Measurements from ENCODE around the gene MLKL.

Gene MLKL

DNA sequence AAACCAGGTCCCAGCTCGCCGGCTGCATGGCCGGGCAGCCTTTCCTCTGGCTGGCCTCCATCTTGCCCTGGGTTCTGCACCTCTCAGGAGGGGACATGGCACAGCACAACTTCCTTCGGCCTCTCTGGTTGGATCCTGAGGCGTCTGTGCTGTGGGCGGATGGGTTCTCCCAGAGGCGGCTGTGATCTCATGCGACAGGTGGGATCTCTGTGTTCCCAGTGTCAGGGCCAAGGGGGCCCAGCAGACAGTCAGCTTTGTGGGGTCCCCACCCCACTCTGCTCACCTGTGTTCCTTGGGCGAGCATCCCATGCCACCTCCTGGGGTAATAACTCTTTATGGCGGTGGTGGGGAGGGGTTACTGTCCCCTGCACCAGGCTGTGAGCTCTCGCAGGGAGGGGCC lies 38.2 kb upstream of the MLKL start:
- DNase-seq (ENCODE audit: low read depth): no peak
- H3K4me3 ChIP-seq (ENCODE audit: low read depth, low read length): no peak overlapping the region
- TF ChIP-seq, protein P1, sequence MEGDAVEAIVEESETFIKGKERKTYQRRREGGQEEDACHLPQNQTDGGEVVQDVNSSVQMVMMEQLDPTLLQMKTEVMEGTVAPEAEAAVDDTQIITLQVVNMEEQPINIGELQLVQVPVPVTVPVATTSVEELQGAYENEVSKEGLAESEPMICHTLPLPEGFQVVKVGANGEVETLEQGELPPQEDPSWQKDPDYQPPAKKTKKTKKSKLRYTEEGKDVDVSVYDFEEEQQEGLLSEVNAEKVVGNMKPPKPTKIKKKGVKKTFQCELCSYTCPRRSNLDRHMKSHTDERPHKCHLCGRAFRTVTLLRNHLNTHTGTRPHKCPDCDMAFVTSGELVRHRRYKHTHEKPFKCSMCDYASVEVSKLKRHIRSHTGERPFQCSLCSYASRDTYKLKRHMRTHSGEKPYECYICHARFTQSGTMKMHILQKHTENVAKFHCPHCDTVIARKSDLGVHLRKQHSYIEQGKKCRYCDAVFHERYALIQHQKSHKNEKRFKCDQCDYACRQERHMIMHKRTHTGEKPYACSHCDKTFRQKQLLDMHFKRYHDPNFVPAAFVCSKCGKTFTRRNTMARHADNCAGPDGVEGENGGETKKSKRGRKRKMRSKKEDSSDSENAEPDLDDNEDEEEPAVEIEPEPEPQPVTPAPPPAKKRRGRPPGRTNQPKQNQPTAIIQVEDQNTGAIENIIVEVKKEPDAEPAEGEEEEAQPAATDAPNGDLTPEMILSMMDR (IDR thresholded peaks at IDR 0.05; ENCODE audit: low read depth, low read length, missing control alignments): no peak
- in situ Hi-C loops (cut with HindIII; ENCODE audit: low sequenced_read_pairs): no loop called here

DNA sequence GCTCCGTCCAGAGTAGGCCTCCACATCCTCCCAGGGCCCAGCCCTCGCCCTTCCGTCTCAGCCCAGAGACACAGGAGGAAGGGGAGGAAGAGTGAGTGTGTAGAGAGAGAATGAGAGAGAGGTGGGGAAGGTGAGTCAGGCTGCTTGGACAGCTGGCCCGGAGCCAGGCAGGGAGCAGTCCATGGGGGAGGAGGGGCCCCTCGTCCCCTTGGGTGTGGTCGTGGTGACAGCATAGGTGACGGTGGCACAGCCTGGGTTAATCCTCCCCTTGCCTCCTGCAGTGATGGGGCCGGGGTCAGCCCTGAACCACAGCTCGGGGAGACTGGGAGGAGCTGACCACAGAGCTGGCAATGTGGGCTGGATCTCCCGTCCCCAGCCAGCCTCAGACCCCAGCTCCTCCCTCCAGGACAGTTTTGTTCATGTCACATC lies 37.5 kb upstream of the MLKL start:
- in situ Hi-C loops (cut with HindIII; ENCODE audit: low sequenced_read_pairs): no loop called here
- no peak overlapping the region for H3K4me3 ChIP-seq (ENCODE audit: low read depth, low read length)
- DNase-seq (ENCODE audit: low read depth): no peak
- TF ChIP-seq, protein P1 (IDR thresholded peaks at IDR 0.05; ENCODE audit: low read depth, low read length, missing control alignments): no peak

DNA sequence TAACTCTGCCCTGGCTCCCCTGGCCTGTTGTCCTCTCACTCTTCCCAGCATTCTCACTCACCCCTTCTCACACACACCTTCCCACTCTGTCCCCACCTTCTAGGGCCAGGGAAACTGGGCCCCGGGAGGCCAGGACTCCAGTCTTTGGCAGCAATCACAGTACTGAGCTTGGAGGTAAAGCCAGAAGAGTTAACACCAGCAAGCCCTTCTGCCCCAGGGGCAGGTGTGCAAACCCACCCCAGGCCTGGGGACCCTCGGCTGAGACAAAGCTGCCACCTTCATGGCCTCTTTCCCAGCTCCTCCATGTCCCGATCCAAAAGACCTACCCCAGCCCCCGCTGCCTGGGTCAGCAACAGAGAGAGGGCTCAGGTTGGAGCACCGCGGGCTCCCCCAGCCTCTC lies 36.9 kb upstream of the MLKL start:
- no peak overlapping the region for H3K4me3 ChIP-seq (ENCODE audit: low read depth, low read length)
- in situ Hi-C loops (cut with HindIII; ENCODE audit: low sequenced_read_pairs): no loop called here
- TF ChIP-seq, protein P1 (IDR thresholded peaks at IDR 0.05; ENCODE audit: low read depth, low read length, missing control alignments): no peak
- no peak for DNase-seq (ENCODE audit: low read depth)

DNA sequence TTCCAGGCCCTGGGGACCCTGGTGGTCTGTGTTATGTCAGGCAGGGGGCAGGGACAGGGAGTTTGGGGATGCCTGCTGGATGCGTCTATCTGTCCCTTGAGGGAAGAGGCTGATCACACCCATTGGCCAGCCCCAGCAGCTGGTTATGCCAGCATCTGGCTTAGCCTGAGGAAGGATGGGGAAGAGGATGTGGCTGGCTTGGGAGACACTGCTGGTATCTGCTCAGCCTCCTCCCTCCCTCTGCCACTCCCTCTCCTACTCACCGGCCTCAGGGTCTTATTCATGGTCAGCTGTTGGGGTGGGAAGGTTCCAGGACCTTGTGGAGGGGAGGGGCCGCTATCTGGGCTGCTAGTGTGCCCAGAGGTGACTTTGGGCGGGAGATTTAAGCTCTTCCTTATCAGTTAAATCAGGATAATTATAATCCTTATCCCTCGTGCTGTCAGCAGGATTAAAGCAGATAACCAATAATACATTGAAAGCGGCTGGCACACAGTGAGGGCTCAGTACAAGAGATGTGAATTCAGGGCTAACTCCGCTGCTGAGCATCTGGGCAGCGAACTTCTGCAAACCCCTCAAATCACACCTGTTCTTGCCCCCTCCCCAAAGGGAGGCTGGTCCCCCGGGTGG lies 36.0 kb upstream of the MLKL start:
- H3K4me3 ChIP-seq (ENCODE audit: low read depth, low read length): no peak overlapping the region
- DNase-seq (ENCODE audit: low read depth): no peak
- TF ChIP-seq, protein P1 (IDR thresholded peaks at IDR 0.05; ENCODE audit: low read depth, low read length, missing control alignments): no peak
- in situ Hi-C loops (cut with HindIII; ENCODE audit: low sequenced_read_pairs): no loop called here

DNA sequence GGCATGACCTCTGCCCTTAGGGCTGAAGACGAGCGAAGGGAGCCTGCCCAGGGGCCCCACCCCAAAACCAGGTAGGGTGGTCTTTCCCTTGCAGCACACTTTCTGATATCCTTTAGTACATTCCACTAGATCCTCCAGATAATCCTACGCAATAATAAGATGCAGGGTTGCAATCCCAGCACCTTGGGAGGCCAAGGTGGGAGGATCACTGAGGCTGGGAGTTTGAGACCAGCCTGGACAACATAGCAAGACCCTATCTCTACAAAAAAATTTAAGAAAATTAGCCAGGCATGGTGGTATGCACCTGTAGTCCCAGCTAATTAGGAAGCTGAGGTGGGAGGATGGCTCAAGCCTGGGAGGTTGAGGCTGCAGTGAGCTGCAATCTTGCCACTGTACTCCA lies 34.9 kb upstream of the MLKL start:
- TF ChIP-seq, protein P1 (IDR thresholded peaks at IDR 0.05; ENCODE audit: low read depth, low read length, missing control alignments): no peak
- DNase-seq (ENCODE audit: low read depth): no peak
- in situ Hi-C loops (cut with HindIII; ENCODE audit: low sequenced_read_pairs): no loop called here
- no peak overlapping the region for H3K4me3 ChIP-seq (ENCODE audit: low read depth, low read length)

DNA sequence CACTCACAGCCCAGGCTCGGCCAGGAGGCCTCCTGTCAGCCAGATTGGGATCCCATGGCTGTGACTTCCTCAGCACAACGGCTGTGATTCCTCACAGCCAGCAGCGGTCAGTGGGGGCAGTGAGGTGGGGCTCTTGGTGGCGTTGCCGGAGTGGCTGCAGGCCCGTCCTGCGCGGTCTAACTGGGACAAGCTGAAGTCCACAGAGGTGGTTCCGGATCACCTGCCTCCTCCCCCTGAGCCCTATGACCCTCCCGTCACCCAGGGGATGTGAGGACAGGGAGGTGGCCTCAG lies 34.4 kb upstream of the MLKL start:
- DNase-seq (ENCODE audit: low read depth): no peak
- in situ Hi-C loops (cut with HindIII; ENCODE audit: low sequenced_read_pairs): no loop called here
- TF ChIP-seq, protein P1 (IDR thresholded peaks at IDR 0.05; ENCODE audit: low read depth, low read length, missing control alignments): no peak
- no peak overlapping the region for H3K4me3 ChIP-seq (ENCODE audit: low read depth, low read length)

Data from astrocyte of the cerebellum (primary cell).